Stimulated activated CD8-positive, alpha-beta memory T cell treated with anti-CD3 and anti-CD28 coated beads, Interleukin-4, amount 100 ng/mL, for 4 hours (primary cell): ENCODE measurements around the gene PDGFC.
"Not testable (repeated sequence)": the region's sequence is repeated elsewhere in the genome, so short reads cannot be mapped to it uniquely, and the experiment has no call there.

ENCODE experiments used
- DNase-seq, 2 donors: peaks; one replicate each; pipeline ENCODE4 v3.0.0-alpha.2; 2020; ENCODE audit warnings: low read depth in 2 of 2, low spot score in 1 of 2

PDGFC gene

DNA sequence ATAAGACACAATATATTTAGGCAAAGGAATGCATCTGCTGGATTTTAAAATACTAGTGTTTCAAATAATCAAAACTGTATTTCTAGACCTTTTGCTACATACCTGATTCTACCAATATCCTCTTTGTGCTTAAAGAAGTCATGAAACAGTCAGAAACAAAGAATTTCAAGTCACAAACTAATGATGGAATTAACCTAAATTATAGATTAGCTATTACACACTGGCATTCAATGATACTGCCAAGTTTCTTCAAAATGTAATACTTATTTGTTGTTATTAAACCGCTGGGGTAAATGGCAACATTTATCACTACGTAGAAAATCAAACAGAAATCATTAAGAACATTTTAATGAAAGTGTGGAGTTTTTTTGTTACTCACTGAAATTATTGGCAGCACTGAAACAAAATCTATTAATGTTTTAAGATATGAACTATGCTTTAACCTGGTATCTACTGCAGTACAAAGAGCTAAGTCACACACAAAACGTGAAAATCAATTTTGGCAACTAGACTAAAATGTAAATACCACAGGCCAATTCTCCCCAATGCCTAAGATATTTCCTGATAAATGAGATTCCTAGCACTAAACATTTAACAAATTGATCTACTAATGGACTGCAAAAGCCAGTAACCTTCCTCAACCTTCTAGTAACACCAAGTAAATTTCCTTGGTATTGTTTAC, 19.4 kb downstream of the PDGFC start:
- no peak for DNase-seq

DNA sequence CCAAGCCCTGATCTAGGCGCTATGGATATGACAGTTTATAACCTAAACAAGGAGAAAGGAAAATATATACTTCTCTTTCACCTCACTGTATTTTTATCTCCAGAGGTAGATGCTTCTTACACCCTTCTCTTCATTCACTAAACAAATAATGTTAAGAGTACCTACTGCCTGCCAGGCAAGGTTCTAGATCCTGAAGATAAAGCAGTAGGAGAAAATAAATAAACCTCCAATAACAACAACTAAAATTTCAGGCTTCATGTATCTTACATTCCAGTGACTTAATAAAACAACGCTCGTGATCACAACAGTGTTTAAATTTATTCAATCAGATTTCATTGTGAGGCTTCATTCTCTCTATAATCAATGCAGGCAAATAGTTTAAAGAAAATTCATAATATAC, 20.7 kb downstream of the PDGFC start:
- no peak for DNase-seq

DNA sequence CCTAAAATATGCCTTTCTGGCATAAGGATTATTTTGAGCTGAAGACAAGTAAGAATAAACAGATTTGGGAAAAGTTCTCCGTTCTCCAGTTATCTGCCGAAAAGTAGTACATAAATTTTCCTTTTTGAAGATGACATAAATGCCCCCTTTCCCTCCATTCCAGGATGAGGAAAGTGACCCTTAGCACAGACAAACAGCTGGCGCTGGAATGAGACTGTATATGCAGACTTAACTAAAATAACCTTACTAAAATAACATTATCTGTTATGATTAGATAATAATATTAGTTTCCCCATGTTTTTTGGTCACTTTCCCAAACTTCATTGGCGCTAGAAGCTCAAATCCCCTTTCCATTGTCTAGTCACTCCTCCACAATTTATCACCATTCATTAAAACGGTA, 21.5 kb downstream of the PDGFC start:
- DNase-seq = no peak

DNA sequence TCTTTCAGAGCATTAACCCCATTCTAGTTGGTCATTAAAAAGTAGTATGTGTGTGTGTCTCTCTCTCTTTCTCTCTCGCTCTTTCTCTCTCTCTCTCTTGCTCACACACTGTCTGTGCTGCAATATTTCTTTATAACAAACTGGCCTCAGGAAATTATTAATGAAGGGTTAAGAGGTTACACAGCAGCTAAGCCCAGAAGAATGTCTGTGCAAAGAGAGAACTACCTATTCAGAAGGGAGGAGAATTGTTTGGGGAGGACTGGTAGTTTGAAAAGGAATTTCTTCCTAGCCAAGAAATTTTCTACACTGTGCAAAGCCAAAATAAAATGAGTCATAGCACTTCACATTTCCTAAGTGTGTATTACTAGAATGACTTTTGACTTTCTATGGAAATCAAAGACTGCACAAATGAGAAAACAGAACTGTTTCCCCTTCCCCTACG, 22.2 kb downstream of the PDGFC start:
- DNase-seq = no peak

DNA sequence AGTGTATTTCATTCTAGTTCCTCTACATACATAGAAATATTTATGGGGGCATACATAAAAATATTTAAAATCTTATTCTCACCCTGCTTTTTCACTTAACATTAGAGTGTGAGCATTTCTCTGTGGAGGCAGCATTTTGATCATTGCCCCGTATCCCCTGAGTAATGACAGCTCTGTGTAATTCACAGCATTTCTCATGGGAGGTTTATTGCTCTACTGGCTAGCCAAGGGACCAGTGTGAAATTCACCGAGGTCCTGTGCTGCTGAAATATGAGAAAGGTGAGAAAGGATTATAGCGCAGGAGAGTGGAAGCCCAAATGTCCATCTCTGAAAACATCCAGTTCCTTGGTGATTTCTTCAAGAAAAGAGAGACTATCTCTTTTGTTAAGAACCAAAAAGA, 22.9 kb downstream of the PDGFC start:
- no peak for DNase-seq

DNA sequence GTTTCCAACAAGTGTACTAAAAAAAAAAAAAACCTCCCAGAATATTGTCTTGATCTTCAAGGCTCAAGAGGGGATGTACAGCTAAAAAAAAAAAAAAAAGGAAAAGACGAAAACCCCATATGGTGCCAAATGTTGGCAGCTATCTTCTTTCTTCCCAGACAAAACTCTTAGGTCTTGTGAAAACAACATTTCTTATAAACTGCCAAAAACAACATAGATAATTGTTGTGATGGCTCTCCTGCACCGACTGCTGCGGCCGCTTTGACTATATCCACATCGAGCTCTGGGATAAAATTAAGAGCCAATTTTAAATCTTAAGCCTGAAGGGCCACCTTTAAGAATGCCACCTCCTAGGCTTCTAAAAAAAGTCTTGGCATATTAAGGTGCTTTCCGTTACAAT, 23.5 kb downstream of the PDGFC start:
- no peak for DNase-seq

DNA sequence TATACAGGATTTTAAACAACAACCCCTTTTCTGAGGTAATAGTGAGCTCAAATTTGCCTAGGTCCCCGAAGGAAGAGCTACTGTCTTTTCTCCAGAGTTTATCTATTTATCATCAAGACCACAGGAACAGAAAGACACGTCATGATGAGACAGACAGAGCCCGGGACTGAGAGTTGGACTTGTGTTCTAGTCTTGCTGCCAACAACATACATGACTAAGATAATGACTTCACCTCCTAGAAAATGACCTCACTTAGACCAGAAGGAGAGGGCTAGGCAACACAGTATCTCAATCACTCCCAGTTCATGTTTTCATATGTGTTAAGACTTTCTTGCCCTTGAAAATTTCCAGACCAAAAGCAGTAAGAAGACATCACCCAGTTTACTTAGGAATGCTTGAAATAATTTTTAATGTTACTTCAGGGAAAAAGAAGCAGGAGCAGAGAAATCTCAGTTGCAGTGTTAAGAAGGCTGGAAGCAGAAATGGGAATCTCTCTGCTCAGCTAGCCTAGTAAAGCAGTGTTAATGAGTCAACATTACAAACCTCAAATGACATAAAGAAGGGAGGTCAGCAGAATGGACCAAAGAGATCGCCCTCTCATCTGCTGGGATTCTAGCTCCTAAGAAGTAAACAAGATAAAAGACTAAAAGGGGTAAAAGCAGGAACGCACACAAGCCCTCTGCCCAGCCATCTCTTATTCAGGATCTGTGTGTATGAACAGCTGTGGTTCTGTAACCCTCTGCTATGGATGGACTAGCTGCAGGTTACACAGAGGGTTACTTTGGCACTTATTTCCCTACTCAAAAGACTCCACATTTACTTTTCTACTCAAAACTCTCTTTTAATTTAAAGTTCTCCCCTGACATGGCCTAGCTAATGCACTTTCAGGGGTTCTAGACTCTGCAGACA, 24.8 kb downstream of the PDGFC start:
- DNase-seq = no peak

DNA sequence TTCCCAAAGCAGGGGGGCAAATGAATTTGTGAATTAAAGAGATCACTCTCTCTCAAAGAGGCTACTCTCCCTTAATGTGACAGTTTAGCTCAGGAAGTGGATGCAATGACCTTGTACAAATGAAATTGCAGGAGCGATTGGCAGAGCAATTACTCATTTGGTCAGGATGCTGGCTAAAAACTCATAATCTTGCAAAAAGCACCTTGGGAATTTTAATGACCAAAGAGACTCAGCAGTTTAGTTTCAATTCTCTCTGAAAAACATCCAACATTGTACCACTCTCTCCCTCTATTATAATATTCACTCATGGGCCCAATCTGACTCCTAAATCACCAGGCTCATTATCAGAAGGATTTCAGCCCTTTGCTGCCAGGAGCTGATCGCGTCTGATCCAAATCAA, 26.1 kb downstream of the PDGFC start:
- DNase-seq = no peak

DNA sequence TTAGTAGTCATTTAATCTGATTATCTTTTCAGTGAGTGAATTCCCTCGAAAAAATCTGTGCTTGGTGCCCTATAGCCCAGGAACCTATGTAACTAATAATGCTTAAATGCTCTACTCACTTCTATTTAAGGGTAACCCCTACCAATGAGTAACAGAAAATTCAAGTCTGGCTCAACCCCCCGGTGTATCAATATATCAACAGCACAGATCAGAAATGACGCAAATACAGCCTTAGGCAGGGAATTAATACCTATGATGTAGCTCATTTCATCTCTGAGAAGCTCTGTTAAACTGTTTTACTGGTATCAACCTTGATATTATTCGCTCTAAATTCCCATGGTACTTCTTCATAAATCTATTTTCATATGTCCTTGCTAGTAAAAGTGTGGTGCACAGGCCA, 28.6 kb downstream of the PDGFC start:
- DNase-seq = no peak

DNA sequence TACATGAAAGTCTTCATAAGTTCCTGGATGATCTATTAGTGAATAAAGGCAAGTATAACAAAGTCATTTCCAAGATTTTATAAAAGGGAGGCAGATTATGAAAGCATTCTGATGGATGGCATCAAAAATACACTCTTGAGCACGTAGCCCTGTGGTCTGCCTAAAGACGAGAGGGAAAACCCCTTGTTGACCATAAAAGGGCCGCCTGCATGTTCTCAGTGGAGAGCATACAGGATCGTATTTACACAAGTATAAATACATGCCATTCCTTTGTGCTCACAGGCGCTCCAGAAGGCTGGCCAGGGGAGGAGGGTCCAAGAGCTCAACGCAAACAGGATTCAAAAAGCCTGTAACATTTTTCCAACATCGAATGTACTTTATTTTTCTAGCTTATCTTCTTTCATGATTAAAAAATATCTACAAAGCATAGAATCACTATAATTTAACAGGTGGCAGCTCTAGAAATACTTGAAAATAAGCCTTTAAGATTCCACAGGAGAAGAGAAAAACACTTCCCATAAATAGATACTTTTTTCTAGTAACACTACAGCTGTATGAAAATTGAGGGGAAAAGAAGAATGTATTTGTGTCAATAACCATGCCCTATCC, 29.6 kb downstream of the PDGFC start:
- DNase-seq = no peak

DNA sequence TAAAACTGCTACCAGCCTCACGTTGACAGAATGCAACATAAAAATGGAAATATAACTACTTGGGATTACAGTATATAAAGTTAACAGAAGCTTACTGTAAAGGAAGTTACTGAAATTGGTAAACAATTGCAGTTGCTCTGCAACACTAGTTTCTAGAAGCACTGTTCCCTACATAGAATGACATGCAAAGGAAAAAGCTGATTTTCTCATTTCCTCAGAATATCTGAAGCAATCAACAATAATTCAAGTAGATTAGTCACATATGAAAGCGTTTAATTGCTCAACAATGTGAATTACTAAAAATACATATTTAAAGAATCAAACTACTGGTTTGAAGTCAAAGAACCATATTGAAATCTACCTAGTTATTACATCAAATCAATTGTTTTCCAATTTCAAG, 31.8 kb downstream of the PDGFC start:
- no peak for DNase-seq

DNA sequence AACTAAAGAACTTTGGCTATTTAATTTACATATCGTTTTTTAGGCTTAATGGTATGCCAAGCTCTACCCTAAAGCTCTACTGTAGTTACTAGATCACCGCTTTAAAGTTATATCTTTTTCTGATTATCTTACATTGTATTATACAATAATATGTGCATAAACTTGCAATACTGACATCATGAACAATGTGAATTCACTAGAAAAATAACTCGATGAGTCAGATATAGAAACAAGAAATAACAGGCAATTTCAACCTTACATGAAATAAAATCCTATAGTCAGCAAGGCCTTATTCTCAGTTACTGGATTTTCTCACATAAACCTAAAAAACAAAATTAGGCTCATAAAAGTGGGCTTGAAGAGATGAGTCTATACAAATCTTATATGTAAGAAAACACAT, 32.5 kb downstream of the PDGFC start:
- no peak for DNase-seq

DNA sequence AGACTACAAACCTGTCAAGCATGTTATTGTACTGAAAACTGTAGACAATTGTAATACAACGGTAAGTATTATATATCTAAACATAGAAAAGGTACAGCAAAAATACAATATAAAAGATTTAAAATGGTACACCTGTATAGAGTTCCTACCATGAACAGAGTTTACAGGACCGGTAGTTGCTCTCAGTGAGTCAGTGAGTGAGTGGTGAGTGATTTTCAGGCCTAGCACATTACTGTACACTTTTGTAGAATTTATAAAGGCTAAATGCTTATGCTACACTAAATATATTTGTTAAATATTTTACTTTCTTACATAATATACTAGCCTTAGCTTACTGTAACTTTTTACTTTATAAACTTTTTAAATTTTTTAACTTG, 37.4 kb downstream of the PDGFC start:
- no peak for DNase-seq

DNA sequence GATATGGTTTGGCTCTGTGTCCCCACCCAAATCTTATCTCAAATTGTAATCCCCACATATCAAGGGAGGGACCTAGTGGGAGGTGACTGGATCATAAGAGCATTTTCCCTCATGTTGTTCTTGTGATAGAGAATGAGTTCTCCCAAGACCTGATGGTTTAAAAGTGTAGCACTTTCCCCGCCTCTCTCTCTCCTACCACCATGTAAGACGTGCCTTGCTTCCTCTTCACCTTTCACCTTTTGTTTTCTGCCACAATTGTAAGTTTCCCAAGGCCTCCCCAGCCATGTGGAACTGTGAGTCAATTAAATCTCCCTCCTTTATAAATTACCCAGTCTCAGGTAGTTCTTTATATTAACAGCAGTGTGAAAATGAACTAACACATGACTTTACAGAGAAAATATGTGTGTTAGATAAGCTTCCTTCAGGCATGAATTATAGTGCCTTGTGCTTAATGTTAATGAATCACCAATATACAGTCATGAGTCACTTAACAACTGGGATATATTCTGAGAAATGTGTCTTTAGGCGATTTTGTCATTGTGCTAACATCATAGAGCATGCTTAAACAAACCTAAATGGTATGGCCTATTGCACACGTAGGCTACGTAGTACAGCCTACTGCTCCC, 37.9 kb downstream of the PDGFC start:
- DNase-seq = no peak

DNA sequence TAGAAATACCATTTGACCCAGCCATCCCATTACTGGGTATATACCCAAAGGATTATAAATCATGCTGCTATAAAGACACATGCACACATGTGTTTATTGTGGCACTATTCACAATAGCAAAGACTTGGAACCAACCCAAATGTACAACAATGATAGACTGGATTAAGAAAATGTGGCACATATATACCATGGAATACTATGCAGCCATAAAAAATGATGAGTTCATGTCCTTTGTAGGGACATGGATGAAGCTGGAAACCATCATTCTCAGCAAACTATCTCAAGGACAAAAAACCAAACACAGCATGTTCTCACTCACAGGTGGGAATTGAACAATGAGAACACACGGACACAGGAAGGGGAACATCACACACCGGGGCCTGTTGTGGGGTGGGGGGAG, 39.2 kb downstream of the PDGFC start:
- DNase-seq = not testable (repeated sequence)

DNA sequence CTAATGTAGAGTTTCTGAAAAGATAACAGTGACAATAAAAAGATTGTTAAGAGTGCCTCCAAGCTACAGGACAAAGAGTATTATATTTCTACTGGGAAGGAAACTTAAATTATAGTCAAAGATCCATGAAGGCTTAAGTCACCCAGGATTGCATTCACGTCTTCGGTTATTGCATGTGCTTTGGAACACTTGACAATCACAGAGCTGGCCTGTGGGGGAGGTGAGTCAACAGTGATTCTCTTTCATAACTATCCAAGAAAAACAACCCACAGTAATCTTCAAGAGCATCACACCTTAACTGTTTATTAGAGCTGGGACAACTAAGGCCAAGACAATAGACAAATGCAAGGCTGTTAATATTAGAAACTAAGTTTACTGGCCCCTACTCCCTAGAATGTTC, 40.3 kb downstream of the PDGFC start:
- no peak for DNase-seq

DNA sequence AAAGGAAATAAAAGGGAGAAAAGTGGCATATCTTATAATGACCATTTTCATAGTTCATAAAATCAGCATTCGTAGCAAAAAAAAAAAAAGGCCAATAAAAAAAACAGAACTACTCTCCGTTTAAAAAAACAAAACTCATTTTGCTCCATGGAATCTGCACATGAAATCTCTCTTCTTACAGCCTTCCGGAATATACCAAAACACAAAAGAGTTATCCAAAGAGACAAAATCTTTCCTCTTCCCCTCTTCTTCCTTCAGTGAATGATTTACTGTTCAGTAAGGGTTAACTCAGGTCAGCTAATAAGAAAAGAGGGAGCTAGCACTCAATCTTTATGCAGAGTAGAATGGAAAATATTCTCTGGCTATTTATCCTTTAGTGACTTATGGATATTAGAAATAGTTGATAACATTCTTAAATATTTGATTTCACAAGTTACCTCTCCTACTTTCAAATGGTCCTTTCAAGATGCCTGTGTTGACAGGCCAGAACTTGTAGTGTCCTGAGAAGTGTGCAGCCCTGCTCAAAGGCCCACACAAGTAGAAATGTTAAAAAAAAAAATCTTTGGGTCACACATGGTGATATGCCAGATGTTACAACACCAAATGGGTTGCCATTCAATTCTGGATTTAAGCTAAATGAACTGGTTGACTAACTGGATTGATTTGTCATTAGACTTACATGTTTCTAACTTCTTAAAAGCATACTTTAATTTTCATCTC, 42.1 kb downstream of the PDGFC start:
- no peak for DNase-seq

DNA sequence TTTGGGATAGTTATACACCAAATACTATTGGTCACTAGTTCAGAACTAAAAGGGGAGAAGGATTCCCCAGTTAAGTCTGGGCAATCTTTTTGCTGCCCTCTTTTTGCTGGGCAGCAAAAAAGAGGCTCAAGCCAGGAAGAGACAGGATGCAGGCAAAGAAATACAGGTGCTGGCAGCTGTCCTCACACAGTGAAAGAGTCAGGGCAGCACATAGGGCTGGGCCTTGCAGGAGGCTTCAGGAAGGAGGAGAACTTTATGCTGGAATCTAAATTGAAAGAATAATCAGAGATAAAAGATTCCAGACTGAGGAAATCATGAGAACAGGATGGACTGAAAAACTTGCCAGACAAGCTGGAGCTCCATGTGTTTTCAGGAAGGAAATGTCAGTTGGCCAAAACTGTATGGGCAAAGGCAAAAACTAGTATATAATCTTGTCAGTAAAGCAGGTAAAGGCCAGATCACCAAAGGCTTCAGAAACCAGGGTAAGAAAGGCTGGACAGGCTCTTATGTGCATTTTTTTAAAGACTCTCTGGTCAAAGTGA, 46.8 kb downstream of the PDGFC start:
- DNase-seq = no peak

DNA sequence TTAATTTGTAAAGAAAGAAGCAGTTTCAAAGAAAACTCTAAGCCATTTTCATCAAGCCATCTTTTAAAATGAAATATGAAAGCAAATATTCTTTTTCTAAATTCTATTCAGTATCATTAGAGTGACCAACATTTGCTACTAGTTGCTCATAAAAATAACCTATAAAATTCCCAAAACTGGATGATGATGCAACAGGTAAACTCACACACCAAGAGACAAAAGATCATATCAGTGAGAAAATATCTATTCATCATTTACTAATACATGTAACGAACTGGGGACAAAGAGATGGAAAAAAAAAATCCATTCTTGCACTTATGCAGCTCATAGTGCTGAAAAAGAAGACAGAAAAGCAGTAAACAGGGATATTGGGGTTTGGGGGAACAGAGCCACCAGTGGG, 48.1 kb downstream of the PDGFC start:
- no peak for DNase-seq

DNA sequence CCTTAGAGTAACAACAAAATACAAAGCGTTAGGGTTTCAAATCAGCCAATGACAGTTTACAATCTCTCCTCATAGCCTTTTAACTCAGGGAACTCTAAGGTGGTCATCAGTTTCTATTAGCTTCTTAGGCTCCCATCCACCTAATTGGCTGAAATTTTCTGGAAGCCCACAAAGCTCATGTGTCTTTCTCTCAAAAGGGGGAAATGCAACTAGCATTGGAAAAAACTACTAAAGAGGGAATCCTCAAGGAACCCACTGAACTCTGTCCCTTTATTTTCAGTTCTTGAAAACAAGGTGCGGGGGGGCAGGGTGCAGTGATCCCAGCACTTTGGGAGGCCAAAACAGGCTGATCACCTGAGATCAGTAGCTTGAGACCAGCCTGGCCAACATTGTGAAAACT, 56.4 kb downstream of the PDGFC start:
- no peak for DNase-seq

DNA sequence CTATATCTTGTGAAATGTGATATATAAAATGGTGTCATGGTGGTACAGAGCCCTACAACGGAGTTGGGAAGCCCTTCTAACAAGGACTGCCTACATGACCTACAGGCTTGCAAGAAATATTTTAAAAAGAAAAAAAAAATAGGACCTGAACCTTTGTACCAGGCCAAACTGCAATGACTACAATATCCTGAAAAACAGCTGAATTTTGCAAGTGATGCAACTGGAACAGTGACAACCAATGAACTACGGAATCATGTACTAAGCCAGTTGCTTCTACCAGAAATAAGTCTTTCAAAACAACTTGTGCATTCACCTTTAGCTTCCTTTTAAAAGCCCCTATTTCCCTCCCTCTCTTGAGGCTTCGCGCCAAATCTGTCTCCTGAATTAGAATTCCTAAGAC, 58.4 kb downstream of the PDGFC start:
- no peak for DNase-seq
